Parathyroid adenoma (tissue), 2 donors: ENCODE measurements around the gene ARHGAP26.

Experiments used
- H2AFZ ChIP-seq: fragments of 300-600 bp; sonication (generic); one replicate; pipeline ENCODE4 v1.7.0; 2017; ENCODE audit warnings: antibody characterized with exemption, mild to moderate bottlenecking
- H3K27ac ChIP-seq: fragments of 300-600 bp; sonication (generic); one replicate; pipeline ENCODE4 v1.7.0; 2017
- H3K27me3 ChIP-seq: fragments of 300-600 bp; sonication (generic); one replicate; pipeline ENCODE4 v1.7.0; 2017; ENCODE audit warnings: low read length; ENCODE audit not compliant: control insufficient read depth, insufficient read depth
- H3K36me3 ChIP-seq: fragments of 300-600 bp; sonication (generic); one replicate; pipeline ENCODE4 v1.7.0; 2017; ENCODE audit warnings: low read length; ENCODE audit not compliant: control insufficient read depth, insufficient read depth
- H3K4me1 ChIP-seq: fragments of 300-600 bp; sonication (generic); one replicate; pipeline ENCODE4 v1.7.0; 2017; ENCODE audit warnings: control low read depth
- H3K4me2 ChIP-seq: fragments of 300-600 bp; sonication (generic); one replicate; pipeline ENCODE4 v1.7.0; 2017; ENCODE audit warnings: low read length
- H3K4me3 ChIP-seq: fragments of 300-600 bp; sonication (generic); one replicate; pipeline ENCODE4 v1.7.0; 2017; ENCODE audit warnings: low read depth, low read length
- H3K79me2 ChIP-seq: fragments of 300-600 bp; sonication (generic); one replicate; pipeline ENCODE4 v1.7.0; 2017; ENCODE audit warnings: control low read depth
- H3K9ac ChIP-seq: fragments of 300-600 bp; sonication (generic); one replicate; pipeline ENCODE4 v1.7.0; 2017; ENCODE audit warnings: mild to moderate bottlenecking
- H3K9me3 ChIP-seq: fragments of 300-600 bp; sonication (generic); one replicate; pipeline ENCODE4 v1.7.0; 2017; ENCODE audit warnings: low read length; ENCODE audit not compliant: control insufficient read depth
- TF ChIP-seq, protein P1 (sequence below): fragments of 300-600 bp; sonication (generic); IDR thresholded peaks from one replicate; pipeline ENCODE4 v1.7.0; 2017; ENCODE audit warnings: antibody characterized with exemption, mild to moderate bottlenecking
- donor health status: primary hyperparathyroidism.

The ARHGAP26 gene

GRCh38 chr5:142826741-142827492 lies 56.7 kb downstream of the ARHGAP26 start:
- Histone ChIP-seq H3K4me3 (no peak overlapping the region), H3K4me1 (peaks cover 11% of the 10 kb centered on the region), H3K27me3 (no peaks in the 10 kb centered on the region), H3K9me3 (no peaks in the 10 kb centered on the region), H3K27ac (no peak overlapping the region), H3K9ac (no peak overlapping the region), H3K79me2 (no peaks in the 10 kb centered on the region), H3K36me3 (no peaks in the 10 kb centered on the region), H2AFZ (no peak overlapping the region), H3K4me2 (no peak overlapping the region)
- TF ChIP-seq, protein P1, sequence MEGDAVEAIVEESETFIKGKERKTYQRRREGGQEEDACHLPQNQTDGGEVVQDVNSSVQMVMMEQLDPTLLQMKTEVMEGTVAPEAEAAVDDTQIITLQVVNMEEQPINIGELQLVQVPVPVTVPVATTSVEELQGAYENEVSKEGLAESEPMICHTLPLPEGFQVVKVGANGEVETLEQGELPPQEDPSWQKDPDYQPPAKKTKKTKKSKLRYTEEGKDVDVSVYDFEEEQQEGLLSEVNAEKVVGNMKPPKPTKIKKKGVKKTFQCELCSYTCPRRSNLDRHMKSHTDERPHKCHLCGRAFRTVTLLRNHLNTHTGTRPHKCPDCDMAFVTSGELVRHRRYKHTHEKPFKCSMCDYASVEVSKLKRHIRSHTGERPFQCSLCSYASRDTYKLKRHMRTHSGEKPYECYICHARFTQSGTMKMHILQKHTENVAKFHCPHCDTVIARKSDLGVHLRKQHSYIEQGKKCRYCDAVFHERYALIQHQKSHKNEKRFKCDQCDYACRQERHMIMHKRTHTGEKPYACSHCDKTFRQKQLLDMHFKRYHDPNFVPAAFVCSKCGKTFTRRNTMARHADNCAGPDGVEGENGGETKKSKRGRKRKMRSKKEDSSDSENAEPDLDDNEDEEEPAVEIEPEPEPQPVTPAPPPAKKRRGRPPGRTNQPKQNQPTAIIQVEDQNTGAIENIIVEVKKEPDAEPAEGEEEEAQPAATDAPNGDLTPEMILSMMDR: no peak

DNA sequence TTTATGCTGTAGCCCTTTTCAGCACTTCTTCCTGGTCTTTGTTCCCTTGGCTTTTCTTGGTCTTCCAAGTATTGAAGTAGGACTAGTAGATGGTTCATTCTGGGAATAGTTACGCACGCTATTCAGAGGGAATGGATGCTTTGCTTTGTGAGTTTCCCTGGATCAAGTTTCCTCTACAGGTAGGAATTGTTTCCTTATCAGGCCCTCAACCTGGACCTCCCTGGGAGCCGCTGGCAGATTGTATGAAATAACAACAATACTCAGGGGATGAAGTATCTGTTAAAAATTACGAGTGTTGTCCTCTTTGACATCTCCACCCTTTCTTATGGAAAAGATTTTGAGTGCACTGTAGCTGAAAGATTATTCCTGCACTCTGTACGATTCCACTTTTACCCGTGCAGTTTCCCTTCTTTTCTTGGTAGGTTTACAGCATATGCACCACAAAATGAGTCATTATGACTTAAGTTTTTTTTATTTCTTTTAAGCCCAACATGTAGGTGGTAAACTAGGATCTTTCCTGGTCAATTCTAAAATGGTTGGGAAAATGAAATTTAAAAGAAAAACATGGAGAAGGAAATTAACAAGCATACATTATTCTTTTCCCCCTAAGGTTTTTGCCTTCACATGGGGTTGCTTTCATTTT lies 57.9 kb downstream of the ARHGAP26 start:
- Histone ChIP-seq H3K27me3 (no peaks in the 10 kb centered on the region), H3K9me3 (no peaks in the 10 kb centered on the region), H3K4me1 (peaks cover 11% of the 10 kb centered on the region), H3K4me2 (no peak overlapping the region), H2AFZ (no peak overlapping the region), H3K79me2 (no peaks in the 10 kb centered on the region), H3K27ac (no peak overlapping the region), H3K36me3 (no peaks in the 10 kb centered on the region), H3K4me3 (no peak overlapping the region), H3K9ac (no peak overlapping the region)
- TF ChIP-seq, protein P1: no peak

- H3K36me3 ChIP-seq: no peaks in the 10 kb centered on the region
- TF ChIP-seq, protein P1: no peak
- no peak overlapping the region for H3K27ac ChIP-seq
- no peak overlapping the region for H3K4me3 ChIP-seq
- H3K4me2 ChIP-seq: no peak overlapping the region
- H3K79me2 ChIP-seq: no peaks in the 10 kb centered on the region
- peaks cover 11% of the 10 kb centered on the region for H3K4me1 ChIP-seq
- H3K27me3 ChIP-seq: no peaks in the 10 kb centered on the region
- H3K9me3 ChIP-seq: no peaks in the 10 kb centered on the region
- no peak overlapping the region for H2AFZ ChIP-seq
- H3K9ac ChIP-seq: no peak overlapping the region
Measured at GRCh38 chr5:142828797-142829535, 58.8 kb downstream of the ARHGAP26 start.

- Histone ChIP-seq H3K79me2 (no peaks in the 10 kb centered on the region), H3K4me3 (no peak overlapping the region), H3K9ac (no peak overlapping the region), H3K4me1 (peaks cover 11% of the 10 kb centered on the region), H3K27me3 (no peaks in the 10 kb centered on the region), H3K36me3 (no peaks in the 10 kb centered on the region), H2AFZ (no peak overlapping the region), H3K9me3 (no peaks in the 10 kb centered on the region), H3K4me2 (no peak overlapping the region), H3K27ac (no peak overlapping the region)
- TF ChIP-seq, protein P1: no peak
Measured at GRCh38 chr5:142829801-142830220, 59.6 kb downstream of the ARHGAP26 start.
